Ovary (tissue), 9 donors: ENCODE data around the gene PCIF1. TPM values are rescaled to one million over a fixed set of nuclear protein-coding genes. Genes with fewer than 3 reads are reported as not detected.

Experiments used
- DNase-seq, 5 donors: peaks; one replicate each; pipeline ENCODE4 v3.0.0-alpha.2; 2019 to 2020
- H3K27ac ChIP-seq, 2 donors: fragments of 200-600 bp; one replicate each; pipeline versions ENCODE4 v1.5.1 to v1.8.0; 2019 to 2022
- H3K27me3 ChIP-seq: fragments of 200-600 bp; one replicate; pipeline ENCODE4 v1.8.0; 2022
- H3K36me3 ChIP-seq: fragments of 200-600 bp; sonication (generic); one replicate; pipeline ENCODE4 v1.5.1; 2019
- H3K4me1 ChIP-seq: one replicate; pipeline ENCODE4 v1.8.1; 2013; ENCODE audit warnings: mild to moderate bottlenecking, moderate library complexity; ENCODE audit not compliant: insufficient read depth
- H3K4me3 ChIP-seq: fragments of 200-600 bp; sonication (generic); one replicate; pipeline ENCODE4 v1.5.1; 2017
- H3K9me3 ChIP-seq, 2 donors: fragments of 200-600 bp in 1 of 2; sonication (generic) in 1 of 2; one replicate each; pipeline versions ENCODE4 v1.5.1 to v1.8.1; 2013 to 2019; ENCODE audit warnings: mild to moderate bottlenecking in 1 of 2, moderate library complexity in 1 of 2
- EP300 ChIP-seq: sonication (generic); formaldehyde crosslinking; IDR thresholded peaks from one replicate; pipeline ENCODE4 v1.6.1; 2017; ENCODE audit warnings: antibody characterized with exemption
- POLR2A ChIP-seq: fragments of 450-650 bp; IDR thresholded peaks from one replicate; pipeline ENCODE4 v1.6.1; 2017; ENCODE audit warnings: antibody characterized with exemption, mild to moderate bottlenecking, moderate library complexity
- WGBS, 3 donors: extraction: QIAGEN DNeasy Blood & Tissue Kit in 1 of 3; methylation state at CpG; one replicate each; pipeline versions ENCODE4 v1.1.5 to v1.1.7; 2013 to 2017; 5-methylcytosine and 5-hydroxymethylcytosine counted together
- intact Hi-C, 4 donors: fragments of 100-400 bp; cut with DNase I; formaldehyde crosslinking; loops; one replicate each; pipeline versions ENCODE4 v1.11.0 to v1.15.1; 2022 to 2023
- polyA plus RNA-seq, 2 donors: library from polyadenylated mRNA; stranded (reverse); fragments of 200-250 nt in 1 of 2; fragments of 350-450 nt in 1 of 2; fragmentation: Illumina TruSeq in 1 of 2; extraction: RNeasy Lipid Tissue Mini Kit (QIAGEN cat#74804) in 1 of 2; gene quantifications; one replicate each; pipeline ENCODE4 v1.2.3, GENCODE V29; 2013 to 2014
- total RNA-seq, 7 donors: library from RNA; depleted of rRNA in 2 of 7; stranded (reverse); fragments of >200 nt in 2 of 7; fragmentation: NEBNext Ultra II Directional in 3 of 7; extraction: Animal tissue kit (Norgen Biotek cat#: 25700) in 3 of 7; gene quantifications; one replicate each; pipeline versions ENCODE4 v1.1.0 to v1.2.4, GENCODE V29; 2016 to 2023
- TF ChIP-seq, protein P1 (sequence below), 3 donors: fragments of 450-650 bp in 2 of 3; fragments of 200-600 bp in 1 of 3; IDR thresholded peaks; one replicate each; pipeline versions ENCODE4 v1.5.1 to v1.8.0; 2016 to 2022; ENCODE audit warnings: antibody characterized with exemption in 3 of 3, mild to moderate bottlenecking in 1 of 3
- donor health status: DM: no; HTN: no; CAD: no; lungs with moderate emphysema.
- donor health status: DM: no; HTN: no; CAD: no.
- donor health status: Bipolar disorder and iron deficiency.
- donor health status: DM: yes; HTN: yes; CAD: no.
- donor health status: DM: no; HTN: no; CAD: no.
- donor health status: DM: yes; HTN: yes; CAD: no.

Gene PCIF1
- total and polyA plus RNA-seq, 9 donors = 14.6 to 73.7 (median 48.2) TPM

DNA sequence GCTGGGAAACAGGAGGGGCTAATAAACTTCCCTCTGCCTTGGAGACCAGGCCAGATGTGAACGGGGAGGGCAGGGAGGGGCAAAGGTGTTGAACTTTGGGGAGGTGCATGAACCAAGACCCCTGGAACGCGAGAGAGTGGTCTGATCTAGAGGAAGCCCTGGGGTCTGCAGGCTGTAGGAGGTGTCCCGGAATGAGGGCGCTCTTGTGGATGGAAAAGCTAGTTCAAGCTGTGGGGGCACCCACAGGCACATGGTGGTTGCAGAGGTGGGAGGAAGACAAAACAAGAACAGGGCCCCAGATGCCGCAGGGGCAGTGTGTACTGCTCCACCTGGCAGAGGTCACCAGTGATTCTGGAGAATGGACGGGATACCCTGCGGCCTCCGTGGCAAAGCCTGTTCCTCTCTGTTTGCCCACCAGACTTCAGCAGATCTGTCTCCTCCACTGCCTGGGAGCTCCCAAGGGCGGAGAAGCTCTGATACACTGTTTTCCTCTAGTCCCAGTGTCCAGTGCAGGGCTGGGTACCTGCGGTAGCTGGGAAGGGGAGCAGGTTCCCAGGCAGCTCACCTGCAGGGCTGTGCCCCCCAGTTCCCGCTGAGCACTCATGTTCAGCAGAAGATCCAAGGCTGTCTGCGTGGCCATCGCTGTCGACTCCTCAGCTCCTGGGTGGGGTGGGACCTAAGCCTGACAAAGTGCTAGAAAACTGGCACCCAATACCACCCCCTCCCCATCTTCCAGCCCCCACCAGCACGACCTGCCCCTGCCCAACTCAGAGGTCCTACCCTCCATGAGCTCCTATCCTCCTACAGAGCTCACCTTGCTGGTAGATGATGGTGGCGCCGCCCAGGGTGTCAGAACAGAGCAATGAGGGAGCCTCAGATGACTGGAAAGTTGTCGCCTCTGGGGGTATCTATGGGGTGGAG is 22.8 kb downstream of the PCIF1 start:
- peak in 4 of 5 donors; percentile 12 to 28 (median 17) for DNase-seq
- H3K4me3 ChIP-seq = no peak overlapping the region
- 69 to 73% (median 71%) methylated on average over 19 of the region's 19 CpGs for WGBS, 3 donors
- H3K27ac ChIP-seq = no peak overlapping the region
- no peaks in the 10 kb centered on the region for H3K27me3 ChIP-seq
- intact Hi-C loops = loop anchor here in 1 of 4 donors (5.0 kb wide), 1 partner anchor 65 kb away; the partner anchor contains the start of genes CTSA and NEURL2
- TF ChIP-seq, protein P1, sequence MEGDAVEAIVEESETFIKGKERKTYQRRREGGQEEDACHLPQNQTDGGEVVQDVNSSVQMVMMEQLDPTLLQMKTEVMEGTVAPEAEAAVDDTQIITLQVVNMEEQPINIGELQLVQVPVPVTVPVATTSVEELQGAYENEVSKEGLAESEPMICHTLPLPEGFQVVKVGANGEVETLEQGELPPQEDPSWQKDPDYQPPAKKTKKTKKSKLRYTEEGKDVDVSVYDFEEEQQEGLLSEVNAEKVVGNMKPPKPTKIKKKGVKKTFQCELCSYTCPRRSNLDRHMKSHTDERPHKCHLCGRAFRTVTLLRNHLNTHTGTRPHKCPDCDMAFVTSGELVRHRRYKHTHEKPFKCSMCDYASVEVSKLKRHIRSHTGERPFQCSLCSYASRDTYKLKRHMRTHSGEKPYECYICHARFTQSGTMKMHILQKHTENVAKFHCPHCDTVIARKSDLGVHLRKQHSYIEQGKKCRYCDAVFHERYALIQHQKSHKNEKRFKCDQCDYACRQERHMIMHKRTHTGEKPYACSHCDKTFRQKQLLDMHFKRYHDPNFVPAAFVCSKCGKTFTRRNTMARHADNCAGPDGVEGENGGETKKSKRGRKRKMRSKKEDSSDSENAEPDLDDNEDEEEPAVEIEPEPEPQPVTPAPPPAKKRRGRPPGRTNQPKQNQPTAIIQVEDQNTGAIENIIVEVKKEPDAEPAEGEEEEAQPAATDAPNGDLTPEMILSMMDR (IDR thresholded peaks at IDR 0.05) = no peak
- no peak for TF ChIP-seq EP300
- TF ChIP-seq POLR2A = no peak
- H3K36me3 ChIP-seq = no peaks in the 10 kb centered on the region
- no peaks in the 10 kb centered on the region for H3K4me1 ChIP-seq
- no peaks in the 10 kb centered on the region for H3K9me3 ChIP-seq

DNA sequence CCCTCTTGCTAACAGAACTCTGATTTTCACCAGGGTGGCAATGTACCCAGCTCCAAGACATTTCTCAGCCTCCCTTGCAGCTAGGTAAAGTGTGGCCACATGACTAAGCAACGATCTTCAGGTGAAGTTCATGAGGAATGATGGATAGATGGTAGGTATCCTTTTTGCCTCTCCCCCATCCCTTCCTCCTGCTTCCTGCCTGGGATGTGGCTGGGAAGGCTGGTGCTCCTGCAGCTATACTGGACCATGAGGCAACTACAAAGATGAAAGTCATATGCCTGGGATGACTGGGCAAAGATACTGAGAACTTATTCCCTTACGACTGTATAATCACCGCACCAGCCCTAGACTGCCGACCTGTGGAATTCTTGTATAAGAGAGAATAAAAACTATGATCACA is 24.1 kb downstream of the PCIF1 start:
- intact Hi-C loops = loop anchor here in 1 of 4 donors (5.0 kb wide), 1 partner anchor 66 kb away; the partner anchor contains the start of genes CTSA and NEURL2
- H3K4me3 ChIP-seq = no peak overlapping the region
- H3K9me3 ChIP-seq = no peaks in the 10 kb centered on the region
- WGBS, 3 donors = 94 to 99% (median 97%) methylated on average over 4 of the region's 4 CpGs
- H3K36me3 ChIP-seq = no peaks in the 10 kb centered on the region
- TF ChIP-seq, protein P1 (IDR thresholded peaks at IDR 0.05) = no peak
- TF ChIP-seq POLR2A (no peak), EP300 (no peak)
- DNase-seq = peak in 2 of 5 donors; percentile 2 to 4
- no peaks in the 10 kb centered on the region for H3K4me1 ChIP-seq
- no peak overlapping the region for H3K27ac ChIP-seq
- H3K27me3 ChIP-seq = no peaks in the 10 kb centered on the region

DNA sequence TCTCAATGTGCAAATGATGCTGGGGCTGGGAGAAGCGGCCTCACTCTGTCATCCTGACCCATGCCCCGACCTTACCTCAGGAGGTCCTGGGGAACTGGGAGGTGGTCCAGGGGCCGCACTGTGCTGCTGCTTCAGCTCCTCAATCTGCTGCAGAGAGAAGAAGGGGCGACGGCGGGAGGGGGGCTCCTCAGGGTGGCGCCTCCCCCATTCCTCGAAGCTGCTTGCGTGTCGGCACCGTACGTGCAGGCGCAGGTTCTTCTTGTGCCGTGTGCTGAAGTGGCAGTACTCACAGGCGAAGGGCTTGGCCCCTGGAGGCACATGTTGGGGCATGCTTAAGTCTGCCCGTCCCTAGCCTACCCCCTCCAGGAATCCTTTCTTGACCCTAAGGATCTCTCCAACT is 24.6 kb downstream of the PCIF1 start:
- intact Hi-C loops = loop anchor here in 1 of 4 donors (5.0 kb wide), 1 partner anchor 67 kb away; the partner anchor contains the start of genes CTSA and NEURL2
- no peaks in the 10 kb centered on the region for H3K9me3 ChIP-seq
- no peaks in the 10 kb centered on the region for H3K4me1 ChIP-seq
- TF ChIP-seq EP300 (no peak), POLR2A (no peak)
- TF ChIP-seq, protein P1 (IDR thresholded peaks at IDR 0.05) = no peak
- no peaks in the 10 kb centered on the region for H3K36me3 ChIP-seq
- 89 to 93% (median 92%) methylated on average over 16 of the region's 16 CpGs for WGBS, 3 donors
- peak in 2 of 5 donors; percentile 18 to 34 for DNase-seq
- H3K4me3 ChIP-seq = no peak overlapping the region
- H3K27me3 ChIP-seq = no peaks in the 10 kb centered on the region
- no peak overlapping the region for H3K27ac ChIP-seq

DNA sequence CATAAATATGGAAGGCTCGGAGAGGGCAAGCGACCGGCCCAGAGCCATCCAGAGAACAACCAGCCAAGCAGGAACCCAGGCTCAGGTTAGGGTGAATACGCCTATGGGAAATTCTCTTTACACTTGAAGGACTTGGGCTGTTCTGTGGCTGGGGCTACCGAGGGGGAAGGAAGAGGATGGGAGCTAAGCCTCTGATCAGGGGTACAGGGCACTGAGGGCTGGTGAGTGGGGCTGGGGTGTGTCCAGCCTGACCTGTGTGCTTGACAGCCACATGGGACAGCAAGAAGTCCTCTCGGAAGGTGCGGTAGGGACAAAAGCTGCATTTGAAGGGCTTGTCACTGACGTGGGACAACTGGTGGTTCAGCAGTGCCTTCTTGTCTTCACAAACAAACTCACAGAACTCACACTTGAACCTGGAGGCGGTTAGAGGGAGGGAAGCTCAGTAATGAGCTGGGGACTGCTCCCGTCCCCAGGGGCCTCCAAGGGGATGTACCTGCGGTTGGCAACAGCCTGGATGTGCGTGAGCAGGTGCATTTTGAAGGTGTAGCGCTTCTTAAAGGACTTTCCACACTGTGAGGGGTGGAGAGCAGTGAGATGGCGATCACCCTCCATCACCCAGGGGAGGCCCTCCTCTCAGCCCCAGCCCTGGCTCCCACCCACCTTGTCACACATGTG is 25.6 kb downstream of the PCIF1 start:
- Histone ChIP-seq H3K36me3 (no peaks in the 10 kb centered on the region), H3K4me3 (no peak overlapping the region), H3K27ac (no peak overlapping the region), H3K27me3 (no peaks in the 10 kb centered on the region), H3K9me3 (no peaks in the 10 kb centered on the region), H3K4me1 (no peaks in the 10 kb centered on the region)
- WGBS, 3 donors = 95 to 96% (median 96%) methylated on average over 14 of the region's 14 CpGs
- no peak for TF ChIP-seq POLR2A
- no peak for TF ChIP-seq EP300
- TF ChIP-seq, protein P1 (IDR thresholded peaks at IDR 0.05) = no peak
- peak in 3 of 5 donors; percentile 8 to 24 (median 10) for DNase-seq
- intact Hi-C loops = loop anchor here in 3 of 4 donors (5.0 to 10.0 kb wide), 4 partner anchors 65 to 138 kb away; partner anchors contain the start of genes CTSA (in 3 of the 3), NEURL2 (in 3 of the 3) and TNNC2 (in 1 of the 3)
